Measurements from ENCODE around the gene CARD10.

Gene CARD10

DNA sequence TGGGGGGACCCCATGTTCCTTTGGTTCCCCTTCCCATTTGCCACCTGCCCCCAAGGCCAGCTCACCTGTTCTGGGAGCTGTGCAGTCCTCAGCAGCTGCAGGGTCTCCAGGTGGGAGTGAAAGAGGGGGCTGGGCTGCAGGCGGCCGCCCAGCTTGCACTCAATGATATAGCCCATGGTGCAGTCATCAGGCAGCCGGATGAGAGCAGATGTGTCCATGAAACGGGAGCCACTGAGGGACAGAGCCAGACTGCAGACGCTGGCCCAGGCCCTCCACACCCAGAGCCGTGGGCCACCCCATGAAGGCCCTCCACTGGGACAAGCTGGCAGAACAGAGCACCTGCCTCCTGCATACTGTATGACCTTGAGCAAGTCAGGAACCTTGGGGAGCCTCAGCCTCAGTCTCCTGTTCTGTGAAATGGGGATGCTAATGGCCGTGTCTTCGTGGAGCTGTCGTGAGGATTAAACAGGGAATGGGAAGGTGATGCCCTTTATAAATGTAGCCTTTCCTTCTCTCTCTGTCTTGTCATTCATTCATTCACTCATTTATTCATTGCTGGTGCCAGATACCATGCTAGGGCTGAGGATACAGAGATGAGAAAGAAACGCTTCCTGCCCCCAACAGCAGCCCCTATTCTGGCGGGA lies 44.6 kb downstream of the CARD10 start:
- no peak for TF ChIP-seq TCF12 (IDR thresholded peaks at IDR 0.05; ENCODE audit: low read depth)
- no peak for TF ChIP-seq YY1 (IDR thresholded peaks at IDR 0.05; ENCODE audit: low read depth)
- TF ChIP-seq EP300 (IDR thresholded peaks at IDR 0.05; ENCODE audit: borderline replicate concordance), result no peak
- TF ChIP-seq, protein P1, sequence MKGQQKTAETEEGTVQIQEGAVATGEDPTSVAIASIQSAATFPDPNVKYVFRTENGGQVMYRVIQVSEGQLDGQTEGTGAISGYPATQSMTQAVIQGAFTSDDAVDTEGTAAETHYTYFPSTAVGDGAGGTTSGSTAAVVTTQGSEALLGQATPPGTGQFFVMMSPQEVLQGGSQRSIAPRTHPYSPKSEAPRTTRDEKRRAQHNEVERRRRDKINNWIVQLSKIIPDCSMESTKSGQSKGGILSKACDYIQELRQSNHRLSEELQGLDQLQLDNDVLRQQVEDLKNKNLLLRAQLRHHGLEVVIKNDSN (IDR thresholded peaks at IDR 0.05), result no peak
- no peak for TF ChIP-seq NFIC (IDR thresholded peaks at IDR 0.05)
- TF ChIP-seq CREB1 (IDR thresholded peaks at IDR 0.05; ENCODE audit: low read depth), result no peak
- TF ChIP-seq, protein P2, sequence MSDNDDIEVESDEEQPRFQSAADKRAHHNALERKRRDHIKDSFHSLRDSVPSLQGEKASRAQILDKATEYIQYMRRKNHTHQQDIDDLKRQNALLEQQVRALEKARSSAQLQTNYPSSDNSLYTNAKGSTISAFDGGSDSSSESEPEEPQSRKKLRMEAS (IDR thresholded peaks at IDR 0.05), result no peak

DNA sequence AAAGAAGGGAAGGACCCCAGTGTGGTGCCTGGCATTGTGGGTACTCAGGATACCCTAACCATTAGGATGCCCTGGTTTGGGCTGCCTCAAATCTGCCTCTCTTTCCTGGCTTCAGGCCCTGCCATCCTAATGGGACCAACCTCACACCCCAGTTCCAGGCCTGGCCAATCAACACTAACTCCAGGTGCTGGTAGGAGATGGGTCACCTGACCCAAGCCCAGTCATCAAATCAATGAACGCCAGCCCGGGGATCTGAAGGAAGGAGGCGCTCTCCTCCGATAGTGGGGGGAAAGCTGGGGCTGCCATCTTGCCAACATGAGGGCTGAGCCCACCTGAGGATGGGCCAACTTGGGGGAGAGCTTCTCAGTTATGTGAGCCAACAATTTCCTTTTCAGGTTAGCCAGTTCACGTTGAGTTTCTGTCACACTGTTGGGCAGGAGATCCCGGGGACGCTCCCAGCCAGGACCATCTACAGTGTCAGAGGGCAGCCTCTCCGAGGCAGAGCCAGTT lies 45.7 kb downstream of the CARD10 start:
- TF ChIP-seq TCF12 (IDR thresholded peaks at IDR 0.05; ENCODE audit: low read depth) (no peak), CEBPB (IDR thresholded peaks at IDR 0.05) (no peak), NFIC (IDR thresholded peaks at IDR 0.05) (no peak), CREB1 (IDR thresholded peaks at IDR 0.05; ENCODE audit: low read depth) (no peak)
- TF ChIP-seq, protein P1 (IDR thresholded peaks at IDR 0.05), result 0 out of 2 replicates have a peak, but pooled peaks have one; percentile 10
- TF ChIP-seq, protein P3, sequence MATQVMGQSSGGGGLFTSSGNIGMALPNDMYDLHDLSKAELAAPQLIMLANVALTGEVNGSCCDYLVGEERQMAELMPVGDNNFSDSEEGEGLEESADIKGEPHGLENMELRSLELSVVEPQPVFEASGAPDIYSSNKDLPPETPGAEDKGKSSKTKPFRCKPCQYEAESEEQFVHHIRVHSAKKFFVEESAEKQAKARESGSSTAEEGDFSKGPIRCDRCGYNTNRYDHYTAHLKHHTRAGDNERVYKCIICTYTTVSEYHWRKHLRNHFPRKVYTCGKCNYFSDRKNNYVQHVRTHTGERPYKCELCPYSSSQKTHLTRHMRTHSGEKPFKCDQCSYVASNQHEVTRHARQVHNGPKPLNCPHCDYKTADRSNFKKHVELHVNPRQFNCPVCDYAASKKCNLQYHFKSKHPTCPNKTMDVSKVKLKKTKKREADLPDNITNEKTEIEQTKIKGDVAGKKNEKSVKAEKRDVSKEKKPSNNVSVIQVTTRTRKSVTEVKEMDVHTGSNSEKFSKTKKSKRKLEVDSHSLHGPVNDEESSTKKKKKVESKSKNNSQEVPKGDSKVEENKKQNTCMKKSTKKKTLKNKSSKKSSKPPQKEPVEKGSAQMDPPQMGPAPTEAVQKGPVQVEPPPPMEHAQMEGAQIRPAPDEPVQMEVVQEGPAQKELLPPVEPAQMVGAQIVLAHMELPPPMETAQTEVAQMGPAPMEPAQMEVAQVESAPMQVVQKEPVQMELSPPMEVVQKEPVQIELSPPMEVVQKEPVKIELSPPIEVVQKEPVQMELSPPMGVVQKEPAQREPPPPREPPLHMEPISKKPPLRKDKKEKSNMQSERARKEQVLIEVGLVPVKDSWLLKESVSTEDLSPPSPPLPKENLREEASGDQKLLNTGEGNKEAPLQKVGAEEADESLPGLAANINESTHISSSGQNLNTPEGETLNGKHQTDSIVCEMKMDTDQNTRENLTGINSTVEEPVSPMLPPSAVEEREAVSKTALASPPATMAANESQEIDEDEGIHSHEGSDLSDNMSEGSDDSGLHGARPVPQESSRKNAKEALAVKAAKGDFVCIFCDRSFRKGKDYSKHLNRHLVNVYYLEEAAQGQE (IDR thresholded peaks at IDR 0.05; ENCODE audit: low read depth), result no peak

DNA sequence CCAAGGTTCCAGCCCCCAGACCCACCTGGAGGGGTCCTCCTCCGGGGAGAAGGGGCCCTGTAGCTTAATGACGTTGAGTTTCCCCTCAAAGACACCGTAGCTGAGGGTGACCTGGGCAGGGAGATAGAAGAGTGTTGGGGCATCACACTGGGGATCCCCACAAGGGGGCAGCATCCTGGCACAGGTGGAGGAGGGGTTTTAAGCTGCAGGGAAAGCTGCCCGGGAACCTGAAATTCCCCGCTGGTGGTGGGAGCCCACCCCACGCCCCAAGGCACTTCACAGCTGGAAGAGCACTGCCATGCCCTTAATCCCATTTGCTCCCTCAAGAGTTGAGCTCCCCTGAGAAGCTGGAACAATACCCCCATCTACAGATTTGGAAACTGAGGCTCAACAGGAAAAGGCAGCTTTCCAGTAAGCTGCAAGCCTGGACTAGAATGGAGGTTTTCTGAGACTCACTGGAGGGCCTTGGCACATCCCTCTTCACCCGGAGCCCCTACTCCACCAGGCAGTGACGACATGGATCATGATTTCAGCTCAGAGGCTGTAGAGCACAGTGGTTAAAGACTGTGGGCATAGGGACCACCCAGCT lies 46.7 kb downstream of the CARD10 start:
- TF ChIP-seq ZBTB7A (IDR thresholded peaks at IDR 0.05; ENCODE audit: low read depth), result 0 out of 2 replicates have a peak, but pooled peaks have one; percentile 34
- TF ChIP-seq RAD21 (IDR thresholded peaks at IDR 0.05; ENCODE audit: low read depth), result peak; percentile 68
- no peak for TF ChIP-seq CREB1 (IDR thresholded peaks at IDR 0.05; ENCODE audit: low read depth)

DNA sequence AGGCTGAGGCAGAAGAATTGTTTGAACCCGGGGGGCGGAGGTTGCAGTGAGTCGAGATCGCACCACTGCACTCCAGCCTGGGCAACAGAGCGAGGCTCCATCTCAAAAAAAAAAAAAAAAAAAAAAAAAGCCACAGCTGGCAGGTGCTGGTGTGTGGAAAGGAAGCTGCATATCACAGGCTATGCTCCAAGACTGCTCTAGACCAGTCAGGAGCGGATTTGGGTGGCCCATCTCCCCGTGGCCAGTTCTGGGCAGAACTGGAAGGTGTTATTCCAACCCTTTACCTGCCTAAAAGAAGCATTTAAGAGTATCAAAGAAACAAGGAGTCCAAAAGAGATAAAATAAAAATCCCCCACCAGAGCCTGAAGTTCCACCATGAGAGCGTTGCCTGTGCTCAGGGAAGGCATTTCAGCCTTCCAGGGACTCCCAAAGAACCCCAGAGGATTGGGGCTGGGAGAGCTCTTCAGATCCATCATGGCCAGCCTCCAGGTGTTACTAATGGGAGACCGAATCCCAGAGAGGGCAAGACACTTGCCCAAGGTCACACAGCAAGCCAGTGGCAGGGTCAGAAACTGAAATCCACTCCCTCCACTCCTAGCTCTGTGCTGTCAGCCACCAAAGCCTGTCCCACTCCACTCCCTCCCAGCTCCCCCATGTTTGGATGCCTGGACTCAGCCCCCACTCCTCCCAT lies 47.3 kb downstream of the CARD10 start:
- TF ChIP-seq EGR1 (IDR thresholded peaks at IDR 0.05) (no peak), TEAD4 (IDR thresholded peaks at IDR 0.05) (no peak), TAF1 (IDR thresholded peaks at IDR 0.05; ENCODE audit: low read depth) (no peak), CEBPB (IDR thresholded peaks at IDR 0.05) (no peak), FOXM1 (IDR thresholded peaks at IDR 0.05; ENCODE audit: borderline replicate concordance, low read depth) (no peak), ZBTB7A (IDR thresholded peaks at IDR 0.05; ENCODE audit: low read depth) (no peak), RAD21 (IDR thresholded peaks at IDR 0.05; ENCODE audit: low read depth) (no peak), EP300 (IDR thresholded peaks at IDR 0.05; ENCODE audit: borderline replicate concordance) (no peak), TCF12 (IDR thresholded peaks at IDR 0.05; ENCODE audit: low read depth) (no peak), CREB1 (IDR thresholded peaks at IDR 0.05; ENCODE audit: low read depth) (no peak), YY1 (IDR thresholded peaks at IDR 0.05; ENCODE audit: low read depth) (no peak), NFIC (IDR thresholded peaks at IDR 0.05) (no peak)
- TF ChIP-seq, protein P3 (IDR thresholded peaks at IDR 0.05; ENCODE audit: low read depth), result no peak
- TF ChIP-seq, protein P2 (IDR thresholded peaks at IDR 0.05), result no peak
- TF ChIP-seq, protein P1 (IDR thresholded peaks at IDR 0.05), result no peak

DNA sequence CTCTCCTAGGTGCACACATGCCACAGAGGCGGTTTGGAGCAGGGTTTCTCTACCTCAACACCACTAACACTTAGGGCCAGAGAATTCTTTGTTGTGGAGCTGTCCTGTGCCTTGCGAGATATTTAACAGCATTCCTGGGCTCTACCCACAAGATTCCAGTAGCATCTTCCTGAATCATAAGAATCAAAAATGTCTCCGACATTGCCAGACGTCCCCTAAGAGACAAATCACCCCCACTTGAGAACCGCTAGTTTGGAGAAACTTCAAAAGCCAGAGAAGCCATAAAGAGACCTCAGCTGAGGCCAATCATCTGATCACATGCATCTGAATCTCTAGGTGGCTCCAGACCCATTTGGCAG lies 49.1 kb downstream of the CARD10 start:
- TF ChIP-seq, protein P2 (IDR thresholded peaks at IDR 0.05), result no peak
- TF ChIP-seq, protein P1 (IDR thresholded peaks at IDR 0.05), result no peak
- TF ChIP-seq NFIC (IDR thresholded peaks at IDR 0.05) (no peak), EGR1 (IDR thresholded peaks at IDR 0.05) (no peak), TCF12 (IDR thresholded peaks at IDR 0.05; ENCODE audit: low read depth) (no peak), TAF1 (IDR thresholded peaks at IDR 0.05; ENCODE audit: low read depth) (no peak), CEBPB (IDR thresholded peaks at IDR 0.05) (no peak), YY1 (IDR thresholded peaks at IDR 0.05; ENCODE audit: low read depth) (no peak), RAD21 (IDR thresholded peaks at IDR 0.05; ENCODE audit: low read depth) (no peak), ZBTB7A (IDR thresholded peaks at IDR 0.05; ENCODE audit: low read depth) (no peak), CREB1 (IDR thresholded peaks at IDR 0.05; ENCODE audit: low read depth) (no peak), TEAD4 (IDR thresholded peaks at IDR 0.05) (no peak), FOXM1 (IDR thresholded peaks at IDR 0.05; ENCODE audit: borderline replicate concordance, low read depth) (no peak), EP300 (IDR thresholded peaks at IDR 0.05; ENCODE audit: borderline replicate concordance) (no peak)
- TF ChIP-seq, protein P3 (IDR thresholded peaks at IDR 0.05; ENCODE audit: low read depth), result no peak
